Uterus (tissue), 2 donors: ENCODE results near the gene C11orf91.

ENCODE experiments used
- CTCF ChIP-seq, 4 experiments: fragments of 200-600 bp in 2 of 4; fragments of 450-650 bp in 2 of 4; sonication (generic) in 2 of 4; IDR thresholded peaks; one replicate each; pipeline ENCODE4 v1.5.1; 2016 to 2019; ENCODE audit warnings: antibody characterized with exemption in 4 of 4, mild to moderate bottlenecking in 2 of 4, moderate library complexity in 1 of 4
- POLR2A ChIP-seq, 2 donors: fragments of 450-650 bp; IDR thresholded peaks; one replicate each; pipeline ENCODE4 v1.6.1; 2016; ENCODE audit warnings: antibody characterized with exemption in 2 of 2, mild to moderate bottlenecking in 1 of 2, moderate library complexity in 1 of 2

DNA sequence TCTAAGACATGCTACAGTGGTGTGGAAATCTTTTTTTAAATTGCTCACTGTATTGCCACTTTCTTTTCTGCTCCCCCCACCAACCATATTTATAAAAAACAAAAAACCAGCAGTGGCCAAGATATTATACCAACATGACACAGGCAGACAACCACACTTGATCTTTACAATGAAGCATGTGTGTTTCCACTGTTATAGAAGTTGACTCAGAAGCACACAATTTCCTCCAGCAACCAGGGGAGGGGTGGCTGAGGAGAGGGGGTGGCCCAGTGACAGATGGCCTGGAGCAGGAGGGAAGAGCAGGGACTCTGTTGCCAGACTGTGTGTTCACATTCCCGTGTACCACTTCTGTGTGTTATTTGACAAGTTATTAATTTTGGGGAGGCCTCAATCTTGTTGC lies 20.8 kb upstream of the C11orf91 start:
- TF ChIP-seq CTCF (IDR thresholded peaks at IDR 0.05) (no peak), POLR2A (IDR thresholded peaks at IDR 0.05) (no peak)
